Measurements from ENCODE around the gene COL25A1. TPM values are rescaled to one million over a fixed set of nuclear protein-coding genes. Genes with fewer than 3 reads are reported as not detected.

Gene COL25A1
- total and polyA plus RNA-seq, 5 donors from 2014 or later = 0.19 TPM; not detected in 4

DNA sequence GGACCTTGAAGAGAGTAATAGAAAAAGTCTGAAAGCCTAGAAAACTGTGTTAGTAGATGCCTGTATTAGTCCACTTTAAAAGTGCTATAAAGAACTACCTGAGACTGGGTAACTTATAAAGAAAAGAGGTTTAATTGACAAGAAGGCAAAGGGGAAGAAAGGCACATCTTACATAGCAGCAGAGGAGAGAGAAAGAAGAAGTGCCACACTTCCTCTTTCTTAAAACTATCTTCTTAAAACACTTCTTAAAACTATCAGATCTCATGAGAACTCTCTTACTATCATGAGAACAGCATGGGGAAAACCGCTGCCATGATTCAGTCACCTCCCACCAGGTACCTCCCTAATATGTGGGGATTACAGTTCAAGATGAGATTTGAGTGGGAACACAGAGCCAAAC is 18.8 kb upstream of the COL25A1 start:
- ATAC-seq (ENCODE audit: low read depth in 2 of 2) (no peak), DNase-seq (no peak)
- Mint-ChIP-seq H3K4me3 (no peak overlapping the region), H3K27ac (no peak overlapping the region), H3K4me1 (no peaks in the 10 kb centered on the region), H3K9me3 (peaks cover 4 to 36% (median 14%) of the 10 kb centered on the region in 7 donors), H3K27me3 (peaks cover 9% of the 10 kb centered on the region), H3K36me3 (peaks cover 4% of the 10 kb centered on the region)
- Histone ChIP-seq H3K36me3 (ENCODE audit: control insufficient read depth, insufficient read depth, low read length) (no peaks in the 10 kb centered on the region), H3K27ac (ENCODE audit: insufficient read depth, low read length, poor library complexity, severe bottlenecking) (no peak overlapping the region), H3K9me3 (ENCODE audit: control insufficient read depth in 2 of 2, low read length in 2 of 2) (peaks cover 1 to 11% of the 10 kb centered on the region in 2 experiments), H3K4me3 (ENCODE audit: low read depth, low read length) (no peak overlapping the region), H3K4me1 (ENCODE audit: control insufficient read depth, insufficient read depth, low read length, poor library complexity, severe bottlenecking) (no peaks in the 10 kb centered on the region), H3K27me3 (ENCODE audit: control insufficient read depth, insufficient read depth, low read length) (no peaks in the 10 kb centered on the region)

DNA sequence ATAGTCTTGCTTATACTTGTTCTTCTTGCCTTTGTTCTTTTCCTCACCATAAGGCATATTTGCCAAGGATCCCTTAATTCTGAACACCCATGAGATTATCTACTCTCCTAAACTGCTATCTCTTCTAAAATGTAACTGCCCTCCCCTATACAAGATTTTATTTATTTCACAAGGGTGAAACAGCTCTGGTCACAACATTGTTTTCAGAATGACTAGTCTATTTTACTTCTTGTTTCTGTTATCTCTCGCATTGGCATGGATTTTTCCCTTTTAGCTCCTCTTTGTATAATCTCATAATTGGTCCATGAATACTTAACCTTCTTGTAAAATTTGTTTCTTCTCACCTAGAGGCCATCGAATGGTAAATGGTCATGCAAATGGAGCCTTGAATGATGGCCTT is 17.2 kb upstream of the COL25A1 start:
- H3K4me1 Mint-ChIP-seq = no peaks in the 10 kb centered on the region

DNA sequence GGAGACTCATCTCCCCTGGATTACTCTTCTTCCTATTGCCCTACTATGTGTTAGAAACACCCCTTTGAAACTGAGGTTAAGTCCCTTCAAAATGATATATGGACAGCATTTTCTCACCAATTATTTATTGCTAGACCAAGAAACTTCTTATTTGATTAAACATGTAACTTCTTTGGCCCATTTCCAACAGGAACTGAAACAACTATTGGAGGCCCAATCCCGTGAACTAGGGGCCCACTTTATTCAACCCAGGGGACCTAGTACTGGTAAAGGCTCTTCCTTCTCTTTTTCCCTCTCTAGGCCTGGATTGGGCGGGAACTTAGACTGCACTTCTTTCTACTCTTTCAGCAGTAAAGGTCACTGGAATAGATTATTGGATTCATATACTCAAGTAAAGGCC is 16.7 kb upstream of the COL25A1 start:
- Mint-ChIP-seq H3K27me3 (peaks cover 5% of the 10 kb centered on the region), H3K27ac (no peak overlapping the region), H3K4me3 (no peak overlapping the region), H3K36me3 (peaks cover 4% of the 10 kb centered on the region), H3K4me1 (no peaks in the 10 kb centered on the region), H3K9me3 (peaks cover 4 to 34% (median 11%) of the 10 kb centered on the region in 7 donors)
- Histone ChIP-seq H3K27ac (ENCODE audit: insufficient read depth, low read length, poor library complexity, severe bottlenecking) (no peak overlapping the region), H3K4me1 (ENCODE audit: control insufficient read depth, insufficient read depth, low read length, poor library complexity, severe bottlenecking) (no peaks in the 10 kb centered on the region), H3K27me3 (ENCODE audit: control insufficient read depth, insufficient read depth, low read length) (no peaks in the 10 kb centered on the region), H3K9me3 (ENCODE audit: control insufficient read depth in 2 of 2, low read length in 2 of 2) (peaks cover 0 to 11% of the 10 kb centered on the region in 2 experiments), H3K4me3 (ENCODE audit: low read depth, low read length) (no peak overlapping the region), H3K36me3 (ENCODE audit: control insufficient read depth, insufficient read depth, low read length) (no peaks in the 10 kb centered on the region)
- DNase-seq (no peak), ATAC-seq (ENCODE audit: low read depth in 2 of 2) (no peak)

More for the DNA sequence above, 17.2 kb upstream of the COL25A1 start:
- Histone ChIP-seq H3K4me1 (ENCODE audit: control insufficient read depth, insufficient read depth, low read length, poor library complexity, severe bottlenecking) (no peaks in the 10 kb centered on the region), H3K27me3 (ENCODE audit: control insufficient read depth, insufficient read depth, low read length) (no peaks in the 10 kb centered on the region), H3K4me3 (ENCODE audit: low read depth, low read length) (no peak overlapping the region), H3K27ac (ENCODE audit: insufficient read depth, low read length, poor library complexity, severe bottlenecking) (no peak overlapping the region), H3K9me3 (ENCODE audit: control insufficient read depth in 2 of 2, low read length in 2 of 2) (peaks cover 1 to 11% of the 10 kb centered on the region in 2 experiments), H3K36me3 (ENCODE audit: control insufficient read depth, insufficient read depth, low read length) (no peaks in the 10 kb centered on the region)
- Mint-ChIP-seq H3K4me3 (no peak overlapping the region), H3K27ac (no peak overlapping the region), H3K9me3 (peaks cover 4 to 36% (median 14%) of the 10 kb centered on the region in 7 donors), H3K36me3 (peaks cover 4% of the 10 kb centered on the region), H3K27me3 (peaks cover 5% of the 10 kb centered on the region)
- no peak for DNase-seq
- ATAC-seq (ENCODE audit: low read depth in 2 of 2) = no peak

DNA sequence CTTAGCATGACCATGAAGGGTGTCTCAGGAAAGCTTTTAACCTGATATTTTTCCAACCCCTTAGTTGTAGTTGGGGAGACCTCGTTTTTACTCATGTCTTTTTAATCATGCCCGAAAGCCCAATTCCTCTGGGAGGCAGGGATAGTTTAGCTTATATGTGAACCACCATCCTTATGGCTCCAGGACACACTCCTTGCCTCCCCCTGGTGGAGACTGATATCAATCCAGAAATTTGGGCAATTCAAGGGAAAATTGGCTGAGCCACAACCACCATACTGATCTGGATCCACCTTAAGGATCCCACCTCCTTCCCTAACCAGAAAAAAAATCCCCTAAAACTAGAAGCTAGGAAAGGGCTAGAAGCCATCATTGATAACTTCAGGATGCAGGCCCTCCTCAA is 13.4 kb upstream of the COL25A1 start:
- Mint-ChIP-seq H3K27me3 (peaks cover 6% of the 10 kb centered on the region), H3K36me3 (no peaks in the 10 kb centered on the region), H3K9me3 (peaks cover 0 to 20% (median 8%) of the 10 kb centered on the region in 7 donors), H3K4me3 (no peak overlapping the region), H3K4me1 (no peaks in the 10 kb centered on the region), H3K27ac (no peak overlapping the region)
- H3K4me3 ChIP-seq (ENCODE audit: low read depth, low read length) = no peak overlapping the region
- no peaks in the 10 kb centered on the region for H3K36me3 ChIP-seq (ENCODE audit: control insufficient read depth, insufficient read depth, low read length)
- DNase-seq (no peak), ATAC-seq (ENCODE audit: low read depth in 2 of 2) (no peak)
- no peak overlapping the region for H3K27ac ChIP-seq (ENCODE audit: insufficient read depth, low read length, poor library complexity, severe bottlenecking)
- H3K9me3 ChIP-seq (ENCODE audit: control insufficient read depth in 2 of 2, low read length in 2 of 2) = no peaks in the 10 kb centered on the region
- no peaks in the 10 kb centered on the region for H3K27me3 ChIP-seq (ENCODE audit: control insufficient read depth, insufficient read depth, low read length)
- no peaks in the 10 kb centered on the region for H3K4me1 ChIP-seq (ENCODE audit: control insufficient read depth, insufficient read depth, low read length, poor library complexity, severe bottlenecking)

DNA sequence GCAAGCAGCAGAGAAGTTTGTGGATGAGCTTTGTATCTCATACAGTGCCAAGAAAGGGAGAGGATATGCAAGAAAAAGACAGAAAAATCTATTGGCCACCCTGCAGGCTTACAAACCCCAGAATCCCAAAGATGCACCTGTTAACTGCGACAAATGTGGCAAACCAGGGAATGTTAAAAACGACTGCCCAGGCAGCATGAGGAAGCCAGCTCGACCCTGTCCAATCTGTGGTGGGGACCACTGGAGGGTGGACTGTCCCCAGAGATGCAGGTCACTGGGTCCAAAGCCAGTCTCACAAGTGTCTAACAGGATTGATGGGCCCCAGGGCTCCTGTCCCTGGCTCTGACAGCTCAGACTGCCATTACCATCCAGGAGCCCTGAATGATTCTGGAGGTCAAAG is 12.9 kb upstream of the COL25A1 start:
- H3K27me3 Mint-ChIP-seq = peaks cover 9% of the 10 kb centered on the region
- ATAC-seq (ENCODE audit: low read depth in 2 of 2) = no peak
- no peaks in the 10 kb centered on the region for H3K36me3 Mint-ChIP-seq
- Histone ChIP-seq H3K4me1 (ENCODE audit: control insufficient read depth, insufficient read depth, low read length, poor library complexity, severe bottlenecking) (no peaks in the 10 kb centered on the region), H3K36me3 (ENCODE audit: control insufficient read depth, insufficient read depth, low read length) (no peaks in the 10 kb centered on the region), H3K27me3 (ENCODE audit: control insufficient read depth, insufficient read depth, low read length) (no peaks in the 10 kb centered on the region), H3K27ac (ENCODE audit: insufficient read depth, low read length, poor library complexity, severe bottlenecking) (no peak overlapping the region), H3K4me3 (ENCODE audit: low read depth, low read length) (no peak overlapping the region), H3K9me3 (ENCODE audit: control insufficient read depth in 2 of 2, low read length in 2 of 2) (no peaks in the 10 kb centered on the region)
- H3K27ac Mint-ChIP-seq = no peak overlapping the region
- peaks cover 0 to 20% (median 8%) of the 10 kb centered on the region in 7 donors for H3K9me3 Mint-ChIP-seq
- DNase-seq = no peak
- no peaks in the 10 kb centered on the region for H3K4me1 Mint-ChIP-seq
- no peak overlapping the region for H3K4me3 Mint-ChIP-seq

DNA sequence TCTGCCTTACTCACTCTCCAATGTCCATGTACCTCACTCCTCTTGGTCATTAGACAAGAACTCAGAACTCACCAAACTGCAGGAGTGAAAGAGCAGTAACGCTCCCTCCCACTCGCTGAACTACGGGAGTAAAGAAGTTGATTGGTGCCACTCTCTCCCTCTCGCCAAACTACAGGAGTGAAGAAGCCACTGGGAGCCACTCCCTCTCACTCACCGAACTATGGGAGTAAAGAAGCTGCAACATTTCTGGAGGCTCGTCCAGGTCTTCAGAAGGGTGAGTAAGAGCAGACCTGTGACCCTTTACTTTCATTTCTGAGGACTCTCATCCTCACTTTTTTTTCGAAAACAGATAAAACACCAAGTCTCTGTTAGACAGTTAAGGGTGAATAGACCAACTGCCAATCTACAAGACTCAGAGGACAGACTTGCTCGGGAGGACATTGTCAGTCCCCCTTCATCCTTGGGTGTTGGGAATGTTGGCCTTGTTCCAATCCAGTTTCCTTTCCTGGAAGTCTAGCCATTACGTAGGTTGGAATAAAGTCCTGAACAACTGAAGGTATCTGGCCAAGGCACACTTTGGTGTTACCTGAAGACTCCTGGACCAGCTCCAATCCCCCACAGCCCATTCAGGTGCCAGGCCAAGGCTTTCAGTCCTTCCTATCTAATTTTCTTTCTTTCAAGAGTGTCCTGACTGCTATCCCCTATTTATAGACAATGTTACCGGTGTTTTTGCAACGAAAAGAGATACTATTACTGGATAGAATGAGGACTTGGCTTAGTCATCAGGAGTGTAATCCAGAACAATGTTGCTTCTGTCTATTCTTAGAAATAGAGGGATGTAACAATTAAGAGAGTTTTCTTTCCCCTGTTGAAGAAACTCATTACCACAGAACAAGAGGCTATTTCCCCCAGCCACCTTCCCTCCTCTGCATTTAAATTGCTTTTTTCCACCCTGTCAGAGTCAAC is 11.0 kb upstream of the COL25A1 start:
- no peaks in the 10 kb centered on the region for H3K4me1 ChIP-seq (ENCODE audit: control insufficient read depth, insufficient read depth, low read length, poor library complexity, severe bottlenecking)
- no peaks in the 10 kb centered on the region for H3K36me3 ChIP-seq (ENCODE audit: control insufficient read depth, insufficient read depth, low read length)
- no peak overlapping the region for H3K4me3 ChIP-seq (ENCODE audit: low read depth, low read length)
- no peak for ATAC-seq (ENCODE audit: low read depth in 2 of 2)
- H3K4me1 Mint-ChIP-seq = no peaks in the 10 kb centered on the region
- H3K36me3 Mint-ChIP-seq = no peaks in the 10 kb centered on the region
- no peak overlapping the region for H3K27ac ChIP-seq (ENCODE audit: insufficient read depth, low read length, poor library complexity, severe bottlenecking)
- no peaks in the 10 kb centered on the region for H3K9me3 ChIP-seq (ENCODE audit: control insufficient read depth in 2 of 2, low read length in 2 of 2)
- H3K27me3 Mint-ChIP-seq = peaks cover 6% of the 10 kb centered on the region
- H3K4me3 Mint-ChIP-seq = no peak overlapping the region
- no peaks in the 10 kb centered on the region for H3K27me3 ChIP-seq (ENCODE audit: control insufficient read depth, insufficient read depth, low read length)
- no peak for DNase-seq
- peaks cover 0 to 15% (median 3%) of the 10 kb centered on the region in 7 donors for H3K9me3 Mint-ChIP-seq
- no peak overlapping the region for H3K27ac Mint-ChIP-seq

DNA sequence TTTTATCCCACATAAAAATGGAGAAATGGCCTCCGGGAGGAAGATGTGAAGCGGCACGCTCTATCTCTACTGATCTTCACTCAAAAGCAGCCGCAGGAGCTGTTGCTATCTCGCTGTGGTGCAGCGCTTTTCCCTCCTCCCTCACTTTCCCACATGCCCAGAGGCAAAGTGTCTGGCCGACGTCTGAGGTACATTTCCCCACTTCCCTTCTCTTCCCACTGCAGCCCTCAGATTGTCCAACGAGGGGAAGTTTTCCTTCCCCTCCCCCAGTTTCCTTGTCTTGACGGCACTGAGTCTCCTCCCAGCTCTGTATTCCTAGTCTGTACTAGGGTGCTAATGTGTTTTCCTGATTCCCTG is 660 bp upstream of the COL25A1 start:
- Histone ChIP-seq H3K27ac (ENCODE audit: insufficient read depth, low read length, poor library complexity, severe bottlenecking) (no peak overlapping the region), H3K27me3 (ENCODE audit: control insufficient read depth, insufficient read depth, low read length) (peaks cover 44% of the 10 kb centered on the region), H3K9me3 (ENCODE audit: control insufficient read depth in 2 of 2, low read length in 2 of 2) (no peaks in the 10 kb centered on the region), H3K36me3 (ENCODE audit: control insufficient read depth, insufficient read depth, low read length) (no peaks in the 10 kb centered on the region), H3K4me1 (ENCODE audit: control insufficient read depth, insufficient read depth, low read length, poor library complexity, severe bottlenecking) (peaks cover 10% of the 10 kb centered on the region), H3K4me3 (ENCODE audit: low read depth, low read length) (no peak overlapping the region)
- DNase-seq (peak in 1 of 3 donors; percentile 5), ATAC-seq (ENCODE audit: low read depth in 2 of 2) (no peak)
- H3K4me1 Mint-ChIP-seq = peaks cover 0 to 15% (median 4%) of the 10 kb centered on the region in 4 donors
- no peaks in the 10 kb centered on the region for H3K9me3 Mint-ChIP-seq
- no peak overlapping the region for H3K27ac Mint-ChIP-seq
- H3K27me3 Mint-ChIP-seq = peaks cover 55% of the 10 kb centered on the region
- peak overlapping the region in 3 of 4 donors; percentile 51 to 81 (median 75) for H3K4me3 Mint-ChIP-seq
- H3K36me3 Mint-ChIP-seq = no peaks in the 10 kb centered on the region

All from CD4-positive, CD25-positive, alpha-beta regulatory T cell (primary cell).